Measurements from ENCODE around the gene CHMP6.

DNA sequence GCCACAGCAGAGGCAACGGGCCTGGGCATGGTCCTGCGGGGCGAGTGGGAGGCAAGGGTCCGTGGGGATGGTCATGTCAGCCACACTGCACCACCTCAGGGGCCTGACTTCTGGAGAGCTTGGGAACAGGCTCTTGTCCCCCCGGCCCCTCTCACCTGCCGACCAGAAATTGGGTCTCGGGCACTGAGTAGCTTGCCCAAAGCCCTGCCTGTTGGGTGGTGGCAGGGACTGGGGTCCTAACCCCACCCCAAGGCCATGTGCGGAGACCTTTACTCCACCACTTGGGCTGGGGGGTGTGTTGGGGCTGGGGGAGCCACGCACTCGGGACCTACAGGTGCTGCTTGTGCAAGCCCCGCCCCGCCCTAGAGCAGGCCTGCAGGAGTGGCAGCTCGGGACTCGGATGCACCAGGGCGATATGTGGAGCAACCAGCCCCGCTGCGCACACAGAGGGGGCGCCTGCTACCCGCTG, 24.2 kb upstream of the CHMP6 start:
- TF ChIP-seq, protein P1, sequence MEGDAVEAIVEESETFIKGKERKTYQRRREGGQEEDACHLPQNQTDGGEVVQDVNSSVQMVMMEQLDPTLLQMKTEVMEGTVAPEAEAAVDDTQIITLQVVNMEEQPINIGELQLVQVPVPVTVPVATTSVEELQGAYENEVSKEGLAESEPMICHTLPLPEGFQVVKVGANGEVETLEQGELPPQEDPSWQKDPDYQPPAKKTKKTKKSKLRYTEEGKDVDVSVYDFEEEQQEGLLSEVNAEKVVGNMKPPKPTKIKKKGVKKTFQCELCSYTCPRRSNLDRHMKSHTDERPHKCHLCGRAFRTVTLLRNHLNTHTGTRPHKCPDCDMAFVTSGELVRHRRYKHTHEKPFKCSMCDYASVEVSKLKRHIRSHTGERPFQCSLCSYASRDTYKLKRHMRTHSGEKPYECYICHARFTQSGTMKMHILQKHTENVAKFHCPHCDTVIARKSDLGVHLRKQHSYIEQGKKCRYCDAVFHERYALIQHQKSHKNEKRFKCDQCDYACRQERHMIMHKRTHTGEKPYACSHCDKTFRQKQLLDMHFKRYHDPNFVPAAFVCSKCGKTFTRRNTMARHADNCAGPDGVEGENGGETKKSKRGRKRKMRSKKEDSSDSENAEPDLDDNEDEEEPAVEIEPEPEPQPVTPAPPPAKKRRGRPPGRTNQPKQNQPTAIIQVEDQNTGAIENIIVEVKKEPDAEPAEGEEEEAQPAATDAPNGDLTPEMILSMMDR (conservative IDR thresholded peaks at IDR 0.05) = no peak
- no peak for TF ChIP-seq ZFX (IDR thresholded peaks at IDR 0.05)
